CD4-positive, alpha-beta memory T cell (primary cell): ENCODE results near the gene RAI2. TPM values are rescaled to one million over a fixed set of nuclear protein-coding genes. Genes with fewer than 3 reads are reported as not detected.
"Not testable (repeated sequence)": the region's sequence is repeated elsewhere in the genome, so short reads cannot be mapped to it uniquely, and the experiment has no call there.

Experiments used
- CTCF ChIA-PET: fragments of 350-600 bp; sonication (Branson Sonifier 250); formaldehyde crosslinking; loops from one replicate; lab custom pipeline; 2021; ENCODE audit warnings: inconsistent platforms; ENCODE audit not compliant: partially characterized antibody; lab: Charles Lee
- POLR2A ChIA-PET: fragments of 350-600 bp; sonication (Branson Sonifier 250); formaldehyde crosslinking; loops from one replicate; lab custom pipeline; 2021; ENCODE audit not compliant: partially characterized antibody; lab: Charles Lee
- DNase-seq, 5 donors: peaks; one replicate each; pipeline versions ENCODE4 v3.0.0 to v3.0.0-alpha.2; 2020 to 2022; ENCODE audit warnings: mixed read lengths in 1 of 5
- H3K27ac ChIP-seq: one replicate; pipeline ENCODE4 v1.7.0; 2013; ENCODE audit warnings: low read depth, low read length
- H3K27me3 ChIP-seq: 2 replicates; pipeline ENCODE4 v1.7.0; 2013; ENCODE audit warnings: mild to moderate bottlenecking, low read length, moderate library complexity; ENCODE audit not compliant: insufficient read depth
- H3K36me3 ChIP-seq: 2 replicates; pipeline ENCODE4 v1.7.0; 2013; ENCODE audit warnings: mild to moderate bottlenecking, low read length, moderate library complexity; ENCODE audit not compliant: insufficient read depth
- H3K4me1 ChIP-seq: 2 replicates; pipeline ENCODE4 v1.7.0; 2013; ENCODE audit warnings: mild to moderate bottlenecking, low read length, moderate library complexity; ENCODE audit not compliant: insufficient read depth
- H3K4me3 ChIP-seq, 2 donors: one replicate each; pipeline ENCODE4 v1.7.0; 2013; ENCODE audit warnings: low read length in 2 of 2, mild to moderate bottlenecking in 1 of 2
- H3K9me3 ChIP-seq, 2 donors: one replicate each; pipeline ENCODE4 v1.7.0; 2013; ENCODE audit warnings: low read length in 2 of 2, control low read depth in 1 of 2; ENCODE audit not compliant: control insufficient read depth in 1 of 2
- H3K27ac Mint-ChIP-seq, 7 donors: one replicate each; pipeline ENCODE4 v1.8.0; 2020 to 2021; ENCODE audit warnings: mixed read lengths in 7 of 7, mild to moderate bottlenecking in 6 of 7, inconsistent platforms in 3 of 7, moderate library complexity in 3 of 7
- H3K27me3 Mint-ChIP-seq, 2 donors: one replicate each; pipeline ENCODE4 v1.8.0; 2020 to 2021; ENCODE audit warnings: mixed read lengths in 2 of 2
- H3K36me3 Mint-ChIP-seq, 2 donors: one replicate each; pipeline ENCODE4 v1.8.0; 2020 to 2021; ENCODE audit warnings: mixed read lengths in 2 of 2, inconsistent platforms in 1 of 2, mild to moderate bottlenecking in 1 of 2
- H3K4me1 Mint-ChIP-seq, 4 donors: one replicate each; pipeline ENCODE4 v1.8.0; 2020 to 2021; ENCODE audit warnings: mixed read lengths in 4 of 4, mild to moderate bottlenecking in 1 of 4
- H3K4me3 Mint-ChIP-seq, 8 donors: one replicate each; pipeline ENCODE4 v1.8.0; 2020 to 2021; ENCODE audit warnings: mixed read lengths in 8 of 8, mild to moderate bottlenecking in 7 of 8, moderate library complexity in 6 of 8, inconsistent platforms in 3 of 8
- H3K9me3 Mint-ChIP-seq, 8 donors: one replicate each; pipeline ENCODE4 v1.8.0; 2020 to 2021; ENCODE audit warnings: mixed read lengths in 8 of 8, mild to moderate bottlenecking in 5 of 8, inconsistent platforms in 3 of 8, moderate library complexity in 1 of 8
- intact Hi-C: fragments of 100-400 bp; cut with micrococcal nuclease; formaldehyde crosslinking; loops from one replicate; pipeline ENCODE4 v1.15.1; 2023
- polyA plus RNA-seq, 2 donors: library from polyadenylated mRNA; unstranded; fragments of 300-500 nt; fragmentation: Illumina TruSeq; gene quantifications; one replicate each; pipeline ENCODE4 v1.2.3, GENCODE V29; 2021
- total RNA-seq, 2 experiments: library from RNA; stranded (reverse); gene quantifications; one replicate each; pipeline ENCODE4 v1.2.3, GENCODE V29; 2021

Gene RAI2
- total and polyA plus RNA-seq, 4 experiments from 2014 or later: 0.34 to 1.4 (median 1.2) TPM; not detected in 1

DNA sequence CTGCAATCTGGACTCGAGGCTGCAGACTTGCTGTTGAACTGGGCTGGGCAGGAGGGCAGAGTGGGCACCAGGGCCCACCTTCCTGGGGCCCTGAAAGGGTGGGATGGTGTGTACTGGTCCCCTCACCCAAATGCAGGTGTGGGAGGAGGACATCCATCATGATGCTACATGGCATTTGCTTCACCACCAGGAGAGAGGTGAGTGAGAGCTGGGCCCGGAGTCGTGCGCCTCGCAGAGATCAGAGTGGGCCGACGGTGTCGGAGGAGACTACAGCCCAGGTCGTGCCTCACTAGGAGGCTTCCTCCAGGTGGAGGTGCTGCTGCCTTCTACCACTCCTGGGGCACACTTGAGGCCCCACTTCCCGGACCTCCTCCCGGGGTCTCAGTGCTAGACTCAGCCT lies 73.5 kb downstream of the RAI2 start:
- no peak overlapping the region for H3K4me3 Mint-ChIP-seq
- no peaks in the 10 kb centered on the region for H3K9me3 ChIP-seq
- intact Hi-C loops: no loop called here
- no peak for DNase-seq
- H3K27me3 Mint-ChIP-seq: no peaks in the 10 kb centered on the region
- no peak overlapping the region for H3K27ac ChIP-seq
- CTCF ChIA-PET: interaction anchor here (1.3 to 1.9 kb wide), 3 partner anchors 8 to 590 kb away, joined by 3 to 9 read pairs (median 5); no protein-coding TSS in a partner anchor
- POLR2A ChIA-PET: no interaction called here
- no peaks in the 10 kb centered on the region for H3K36me3 Mint-ChIP-seq
- H3K27ac Mint-ChIP-seq: peak overlapping the region in 1 of 7 donors; percentile 62
- no peaks in the 10 kb centered on the region for H3K27me3 ChIP-seq
- H3K36me3 ChIP-seq: no peaks in the 10 kb centered on the region
- H3K4me1 ChIP-seq: no peaks in the 10 kb centered on the region
- peaks cover 0 to 4% (median 0%) of the 10 kb centered on the region in 8 donors for H3K9me3 Mint-ChIP-seq
- peaks cover 0 to 6% (median 4%) of the 10 kb centered on the region in 4 donors for H3K4me1 Mint-ChIP-seq
- H3K4me3 ChIP-seq: no peak overlapping the region

DNA sequence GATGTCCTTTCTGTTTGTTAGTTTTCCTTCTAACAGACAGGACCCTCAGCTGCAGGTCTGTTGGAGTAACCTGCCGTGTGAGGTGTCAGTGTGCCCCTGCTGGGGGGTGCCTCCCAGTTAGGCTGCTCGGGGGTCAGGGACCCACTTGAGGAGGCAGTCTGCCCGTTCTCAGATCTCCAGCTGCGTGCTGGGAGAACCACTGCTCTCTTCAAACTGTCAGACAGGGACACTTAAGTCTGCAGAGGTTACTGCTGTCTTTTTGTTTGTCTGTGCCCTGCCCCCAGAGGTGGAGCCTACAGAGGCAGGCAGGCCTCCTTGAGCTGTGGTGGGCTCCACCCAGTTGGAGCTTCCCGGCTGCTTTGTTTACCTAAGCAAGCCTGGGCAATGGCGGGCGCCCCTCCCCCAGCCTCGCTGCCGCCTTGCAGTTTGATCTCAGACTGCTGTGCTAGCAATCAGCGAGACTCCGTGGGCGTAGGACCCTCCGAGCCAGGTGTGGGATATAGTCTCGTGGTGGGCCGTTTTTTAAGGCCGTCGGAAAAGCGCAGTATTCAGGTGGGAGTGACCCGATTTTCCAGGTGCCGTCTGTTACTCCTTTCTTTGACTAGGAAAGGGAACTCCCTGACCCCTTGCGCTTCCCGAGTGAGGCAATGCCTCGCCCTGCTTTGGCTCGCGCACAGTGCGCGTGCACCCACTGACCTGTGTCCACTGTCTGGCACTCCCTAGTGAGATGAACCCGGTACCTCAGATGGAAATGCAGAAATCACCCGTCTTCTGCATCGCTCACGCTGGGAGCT lies 74.3 kb downstream of the RAI2 start:
- H3K27ac ChIP-seq, H3K36me3 ChIP-seq, H3K36me3 Mint-ChIP-seq, DNase-seq, H3K9me3 Mint-ChIP-seq, H3K27me3 Mint-ChIP-seq, H3K4me1 ChIP-seq, POLR2A ChIA-PET, H3K27me3 ChIP-seq, H3K9me3 ChIP-seq, intact Hi-C loops, H3K4me3 ChIP-seq, H3K4me1 Mint-ChIP-seq: not testable (repeated sequence)
- Mint-ChIP-seq H3K4me3 (peak overlapping the region in 1 of 8 donors; percentile 16), H3K27ac (peak overlapping the region in 1 of 7 donors; percentile 83)
- CTCF ChIA-PET: interaction anchor here (1.9 kb wide), 1 partner anchor 591 kb away, joined by 9 read pairs; no protein-coding TSS in a partner anchor

DNA sequence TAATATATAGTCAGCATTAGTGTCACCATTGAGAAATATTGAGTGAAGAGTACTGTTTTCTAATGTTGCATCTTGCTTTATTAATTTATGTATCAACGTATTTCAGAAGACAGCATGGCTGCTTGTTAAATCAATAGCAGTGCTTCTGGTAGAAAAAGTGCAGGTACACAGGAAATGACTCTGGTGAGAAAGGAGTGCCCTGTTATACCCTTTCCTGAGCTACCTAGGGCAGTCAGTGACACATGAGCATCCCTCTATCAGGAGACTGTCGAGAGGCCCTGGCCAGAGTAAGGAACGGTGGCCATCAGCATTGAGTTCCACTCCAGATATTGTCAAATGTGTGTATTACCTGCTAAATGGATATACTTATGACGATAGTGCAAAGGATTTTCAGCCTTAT lies 81.7 kb downstream of the RAI2 start:
- Histone ChIP-seq H3K4me3 (no peak overlapping the region), H3K4me1 (peaks cover 10% of the 10 kb centered on the region), H3K27me3 (no peaks in the 10 kb centered on the region), H3K27ac (no peak overlapping the region), H3K36me3 (no peaks in the 10 kb centered on the region), H3K9me3 (no peaks in the 10 kb centered on the region)
- intact Hi-C loops: no loop called here
- ChIA-PET POLR2A (no interaction called here), CTCF (interaction anchor here (1.2 kb wide), 1 partner anchor 9 kb away, joined by 5 read pairs; no protein-coding TSS in a partner anchor)
- no peak for DNase-seq
- no peaks in the 10 kb centered on the region for H3K27me3 Mint-ChIP-seq
- H3K27ac Mint-ChIP-seq: peak overlapping the region in 1 of 7 donors; percentile 75
- H3K4me1 Mint-ChIP-seq: peaks cover 2 to 13% (median 10%) of the 10 kb centered on the region in 4 donors
- no peaks in the 10 kb centered on the region for H3K36me3 Mint-ChIP-seq
- peak overlapping the region in 2 of 8 donors; percentile 14 to 23 for H3K4me3 Mint-ChIP-seq
- peaks cover 0 to 6% (median under 1%) of the 10 kb centered on the region in 8 donors for H3K9me3 Mint-ChIP-seq

DNA sequence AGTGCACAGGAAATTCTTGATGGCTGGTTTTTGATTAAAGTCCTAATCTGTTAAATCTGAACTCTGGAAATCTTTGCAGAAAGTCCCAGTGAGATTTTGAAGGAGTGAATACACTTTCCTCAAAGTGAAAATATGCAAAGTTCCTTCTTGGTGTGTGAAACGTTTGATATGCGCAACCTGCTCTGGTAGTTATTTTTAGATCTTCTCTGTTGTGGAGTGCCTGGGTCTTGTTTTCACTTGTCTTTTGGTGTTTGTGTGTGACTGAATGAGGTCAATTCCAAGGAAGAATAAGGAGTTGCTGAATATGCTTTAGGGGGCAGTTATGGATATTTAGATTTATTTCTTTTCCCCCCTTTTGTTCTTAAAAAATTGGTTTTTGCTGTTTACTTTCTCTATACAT lies 82.1 kb downstream of the RAI2 start:
- CTCF ChIA-PET: interaction anchor here (1.2 kb wide), 1 partner anchor 9 kb away, joined by 5 read pairs; no protein-coding TSS in a partner anchor

DNA sequence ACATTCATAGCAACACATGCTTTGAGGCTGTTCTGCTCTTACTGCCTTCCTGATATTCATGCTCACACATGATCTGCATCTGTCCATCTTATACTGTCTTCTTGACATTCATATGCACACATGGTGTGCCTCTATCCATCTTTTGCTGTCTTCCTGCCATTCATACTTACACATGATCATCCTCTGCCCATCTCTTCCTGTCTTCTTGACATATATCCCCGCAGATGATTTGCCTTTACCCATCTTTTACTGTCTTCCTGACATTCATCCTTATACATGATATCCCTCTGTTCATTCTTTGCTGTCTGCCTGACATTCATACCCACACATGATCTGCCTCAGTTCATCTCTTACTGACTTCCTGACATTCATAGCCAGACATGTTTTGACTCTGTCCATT lies 87.0 kb downstream of the RAI2 start:
- CTCF ChIA-PET: no interaction called here
- intact Hi-C loops: no loop called here
- Mint-ChIP-seq H3K4me3 (no peak overlapping the region), H3K4me1 (peaks cover 2 to 6% (median 5%) of the 10 kb centered on the region in 4 donors), H3K27ac (no peak overlapping the region), H3K9me3 (peaks cover 0 to 3% (median 0%) of the 10 kb centered on the region in 8 donors), H3K36me3 (no peaks in the 10 kb centered on the region), H3K27me3 (no peaks in the 10 kb centered on the region)
- H3K4me3 ChIP-seq: no peak overlapping the region
- H3K27me3 ChIP-seq: no peaks in the 10 kb centered on the region
- peaks cover 60% of the 10 kb centered on the region for H3K4me1 ChIP-seq
- no peak overlapping the region for H3K27ac ChIP-seq
- no peak for DNase-seq
- POLR2A ChIA-PET: no interaction called here
- no peaks in the 10 kb centered on the region for H3K36me3 ChIP-seq
- no peaks in the 10 kb centered on the region for H3K9me3 ChIP-seq

More for the DNA sequence above, 82.1 kb downstream of the RAI2 start:
- peaks cover 0 to 6% (median under 1%) of the 10 kb centered on the region in 8 donors for H3K9me3 Mint-ChIP-seq
- peak overlapping the region in 2 of 8 donors; percentile 14 to 23 for H3K4me3 Mint-ChIP-seq
- no peaks in the 10 kb centered on the region for H3K27me3 Mint-ChIP-seq
- Histone ChIP-seq H3K36me3 (no peaks in the 10 kb centered on the region), H3K4me1 (peaks cover 15% of the 10 kb centered on the region), H3K27me3 (no peaks in the 10 kb centered on the region), H3K27ac (no peak overlapping the region), H3K4me3 (no peak overlapping the region), H3K9me3 (no peaks in the 10 kb centered on the region)
- peak overlapping the region in 3 of 7 donors; percentile 23 to 75 (median 53) for H3K27ac Mint-ChIP-seq
- no peaks in the 10 kb centered on the region for H3K36me3 Mint-ChIP-seq
- no peak for DNase-seq
- intact Hi-C loops: no loop called here
- POLR2A ChIA-PET: no interaction called here
- H3K4me1 Mint-ChIP-seq: peaks cover 2 to 13% (median 10%) of the 10 kb centered on the region in 4 donors

DNA sequence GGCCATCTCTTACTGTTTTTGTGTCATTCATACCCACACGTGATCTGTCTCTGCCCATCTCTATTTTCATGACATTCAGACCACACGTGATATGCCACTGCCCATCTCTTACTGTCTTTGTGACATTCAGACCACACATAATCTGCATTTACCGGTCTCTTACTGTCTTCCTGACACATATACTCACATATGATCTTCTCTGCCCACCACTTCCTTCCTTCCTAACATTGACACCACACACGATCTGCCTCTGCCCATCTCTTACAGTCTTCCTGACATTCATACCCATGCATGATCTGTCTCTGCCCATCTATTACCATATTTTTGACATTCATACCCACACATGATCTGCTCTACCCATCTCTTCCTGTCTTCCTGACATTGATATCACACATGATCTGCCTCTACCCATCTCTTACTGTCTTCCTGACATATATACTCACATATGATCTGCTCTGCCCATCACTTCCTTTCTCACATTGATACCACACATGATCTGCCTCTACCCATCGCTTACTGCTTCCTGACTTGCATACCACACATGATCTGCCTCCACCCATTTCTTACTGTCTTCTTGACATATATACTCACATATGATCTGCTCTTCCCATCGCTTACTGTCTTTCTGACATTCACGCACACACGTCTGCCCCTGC lies 87.7 kb downstream of the RAI2 start:
- H3K4me1 ChIP-seq: peaks cover 59% of the 10 kb centered on the region
- intact Hi-C loops: no loop called here
- Mint-ChIP-seq H3K9me3 (peaks cover 0 to 3% (median 0%) of the 10 kb centered on the region in 8 donors), H3K36me3 (no peaks in the 10 kb centered on the region), H3K4me1 (peaks cover 0 to 2% (median 0%) of the 10 kb centered on the region in 4 donors), H3K27ac (no peak overlapping the region), H3K27me3 (no peaks in the 10 kb centered on the region), H3K4me3 (no peak overlapping the region)
- peak in 1 of 5 donors; percentile 7 for DNase-seq
- H3K27me3 ChIP-seq: no peaks in the 10 kb centered on the region
- H3K27ac ChIP-seq: no peak overlapping the region
- H3K36me3 ChIP-seq: no peaks in the 10 kb centered on the region
- POLR2A ChIA-PET: no interaction called here
- no peak overlapping the region for H3K4me3 ChIP-seq
- CTCF ChIA-PET: no interaction called here
- no peaks in the 10 kb centered on the region for H3K9me3 ChIP-seq

DNA sequence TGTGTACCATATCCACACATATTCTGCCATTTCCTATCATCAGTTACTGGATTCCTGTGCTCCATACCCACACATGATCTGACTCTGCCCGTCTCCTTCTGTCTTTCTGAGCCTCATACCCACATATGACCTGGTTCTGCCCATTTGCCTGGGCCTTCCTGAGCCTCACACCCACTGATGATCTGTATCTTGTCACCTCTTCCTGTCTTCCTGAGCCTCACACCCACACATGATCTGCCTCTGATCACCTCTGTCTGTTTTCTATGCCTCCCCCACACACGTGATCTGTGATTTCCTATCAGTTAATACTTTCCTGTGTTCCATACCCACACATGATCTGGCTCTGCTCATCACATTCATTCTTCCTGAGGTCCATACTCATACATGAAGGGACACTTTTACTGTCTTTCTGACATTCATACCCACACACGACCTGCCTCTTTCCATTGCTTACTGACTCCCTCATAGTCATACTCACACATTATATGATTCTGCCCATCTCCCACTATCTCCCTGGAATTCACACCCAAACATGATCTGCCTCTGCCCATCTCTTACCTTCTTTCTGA lies 91.3 kb downstream of the RAI2 start:
- H3K27me3 Mint-ChIP-seq: no peaks in the 10 kb centered on the region
- H3K9me3 Mint-ChIP-seq: no peaks in the 10 kb centered on the region
- Histone ChIP-seq H3K27me3 (no peaks in the 10 kb centered on the region), H3K9me3 (no peaks in the 10 kb centered on the region), H3K36me3 (no peaks in the 10 kb centered on the region), H3K27ac (no peak overlapping the region), H3K4me1 (peaks cover 59% of the 10 kb centered on the region), H3K4me3 (no peak overlapping the region)
- H3K36me3 Mint-ChIP-seq: no peaks in the 10 kb centered on the region
- ChIA-PET CTCF (no interaction called here), POLR2A (no interaction called here)
- intact Hi-C loops: no loop called here
- DNase-seq: peak in 2 of 5 donors; percentile 11 to 12
- no peak overlapping the region for H3K4me3 Mint-ChIP-seq
- no peak overlapping the region for H3K27ac Mint-ChIP-seq
- no peaks in the 10 kb centered on the region for H3K4me1 Mint-ChIP-seq
